Midbrain (tissue), 1 donor: ENCODE results near the gene DDX25.
"Not testable (repeated sequence)": the region's sequence is repeated elsewhere in the genome, so short reads cannot be mapped to it uniquely, and the experiment has no call there.

Source experiments
- DNase-seq: peaks from one replicate; lab custom pipeline; 2025; lab: John Stamatoyannopoulos, UW

DDX25 gene

GRCh38 chr11:125903711-125904659, at the start of gene DDX25:
Gene DDX25, plus strand, starts transcription at chr11:125904508. Its CDS starts 10 bp downstream, at chr11:125904518.
- peak; percentile 46 for DNase-seq

GRCh38 chr11:125857670-125858069, 46.6 kb upstream of the DDX25 start:
- not testable (repeated sequence) for DNase-seq

GRCh38 chr11:125862786-125863185, 41.5 kb upstream of the DDX25 start:
- not testable (repeated sequence) for DNase-seq

GRCh38 chr11:125865354-125865753, 39.0 kb upstream of the DDX25 start:
- not testable (repeated sequence) for DNase-seq

- no peak for DNase-seq
These were observed 34.8 kb upstream of the DDX25 start for GRCh38 chr11:125869521-125869920.

- DNase-seq: no peak
These were observed 32.7 kb upstream of the DDX25 start for GRCh38 chr11:125871391-125872137.

- DNase-seq: no peak
These were observed 32.2 kb upstream of the DDX25 start for GRCh38 chr11:125872138-125872491.

GRCh38 chr11:125873881-125874555, 30.3 kb upstream of the DDX25 start:
- no peak for DNase-seq

- peak; percentile 82 for DNase-seq
These were observed 29.7 kb upstream of the DDX25 start for GRCh38 chr11:125874556-125875124.

- no peak for DNase-seq
These were observed 23.0 kb upstream of the DDX25 start for GRCh38 chr11:125881291-125881690.

- DNase-seq: no peak
These were observed 20.9 kb upstream of the DDX25 start for GRCh38 chr11:125883375-125883774.

- DNase-seq: peak; percentile 67
These were observed 17.3 kb upstream of the DDX25 start for GRCh38 chr11:125886997-125887372.

GRCh38 chr11:125887373-125888324, 16.7 kb upstream of the DDX25 start, which contains the start of gene HYLS1:
Gene HYLS1, plus strand, starts transcription at chr11:125887668. Its CDS starts 11,701 bp downstream, at chr11:125899369.
- peak; percentile 94 for DNase-seq

- no peak for DNase-seq
These were observed 13.7 kb upstream of the DDX25 start for GRCh38 chr11:125890447-125891100.

GRCh38 chr11:125892071-125892470, 12.2 kb upstream of the DDX25 start:
- no peak for DNase-seq

- DNase-seq: no peak
These were observed 11.3 kb upstream of the DDX25 start for GRCh38 chr11:125892994-125893393.

- no peak for DNase-seq
These were observed 2.4 kb upstream of the DDX25 start for GRCh38 chr11:125901872-125902271.

GRCh38 chr11:125902277-125902926, 1.9 kb upstream of the DDX25 start:
- no peak for DNase-seq

- peak; percentile 87 for DNase-seq
These were observed 1.2 kb upstream of the DDX25 start, which contains the start of gene PUS3 for GRCh38 chr11:125902927-125903710. Gene PUS3, minus strand, starts transcription at chr11:125903206. Its CDS starts 6,922 bp downstream, at chr11:125896284.
